ENCODE data around the gene SIAH1. TPM values are rescaled to one million over a fixed set of nuclear protein-coding genes. Genes with fewer than 3 reads are reported as not detected.

Gene SIAH1
- total RNA-seq, 1 donor from 2014 or later: 24.4 TPM

GRCh38 chr16:48369765-48370164 is 15.4 kb downstream of the SIAH1 start:
- peaks cover 99% of the 10 kb centered on the region for H3K79me2 ChIP-seq (ENCODE audit: insufficient read depth, low read length)
- H2AFZ ChIP-seq (ENCODE audit: low read depth, low read length): no peak overlapping the region
- H3K9me3 ChIP-seq (ENCODE audit: insufficient read depth, low read depth, low read length): no peaks in the 10 kb centered on the region
- no peak overlapping the region for H3K4me2 ChIP-seq (ENCODE audit: low read length)
- no peak for FAIRE-seq
- H3K27me3 ChIP-seq (ENCODE audit: insufficient read depth, low read length): no peaks in the 10 kb centered on the region
- no peak overlapping the region for H3K4me3 ChIP-seq (ENCODE audit: insufficient read depth, low read depth, low read length)
- H3K9ac ChIP-seq (ENCODE audit: low read length): no peak overlapping the region
- Mint-ChIP-seq H3K27ac (ENCODE audit: unreplicated experiment) (no peak overlapping the region), H3K27me3 (ENCODE audit: low read depth, unreplicated experiment) (no peaks in the 10 kb centered on the region), H3K4me3 (ENCODE audit: unreplicated experiment) (no peak overlapping the region), H3K4me1 (ENCODE audit: low read depth, unreplicated experiment) (peaks cover 31% of the 10 kb centered on the region), H3K36me3 (ENCODE audit: low read depth, unreplicated experiment) (no peaks in the 10 kb centered on the region), H3K9me3 (ENCODE audit: unreplicated experiment) (no peaks in the 10 kb centered on the region)
- H4K20me1 ChIP-seq (ENCODE audit: insufficient read depth, low read length): peaks cover 97% of the 10 kb centered on the region
- TF ChIP-seq CTCF (IDR thresholded peaks at IDR 0.05; ENCODE audit: insufficient read depth, low read depth, low read length) (no peak), EZH2 (IDR thresholded peaks at IDR 0.05; ENCODE audit: insufficient read depth, low read length) (no peak)
- no peak overlapping the region for H3K27ac ChIP-seq (ENCODE audit: low read depth, low read length)
- H3K4me1 ChIP-seq (ENCODE audit: insufficient read depth, low read length): peaks cover 27% of the 10 kb centered on the region
- no peaks in the 10 kb centered on the region for H3K36me3 ChIP-seq (ENCODE audit: insufficient read depth, low read length)
- DNase-seq (ENCODE audit: low read depth): no peak

- Histone ChIP-seq H3K27me3 (ENCODE audit: insufficient read depth, low read length) (no peaks in the 10 kb centered on the region), H3K27ac (ENCODE audit: low read depth, low read length) (peak overlapping the region; percentile 73), H3K79me2 (ENCODE audit: insufficient read depth, low read length) (peaks cover 98% of the 10 kb centered on the region), H3K36me3 (ENCODE audit: insufficient read depth, low read length) (no peaks in the 10 kb centered on the region), H3K9me3 (ENCODE audit: insufficient read depth, low read depth, low read length) (no peaks in the 10 kb centered on the region), H2AFZ (ENCODE audit: low read depth, low read length) (no peak overlapping the region), H4K20me1 (ENCODE audit: insufficient read depth, low read length) (peaks cover 94% of the 10 kb centered on the region), H3K4me3 (ENCODE audit: insufficient read depth, low read depth, low read length) (no peak overlapping the region), H3K9ac (ENCODE audit: low read length) (no peak overlapping the region), H3K4me1 (ENCODE audit: insufficient read depth, low read length) (peaks cover 22% of the 10 kb centered on the region), H3K4me2 (ENCODE audit: low read length) (peak overlapping the region; percentile 27)
- peaks cover 38% of the 10 kb centered on the region for H3K4me1 Mint-ChIP-seq (ENCODE audit: low read depth, unreplicated experiment)
- peaks cover 4% of the 10 kb centered on the region for H3K9me3 Mint-ChIP-seq (ENCODE audit: unreplicated experiment)
- H3K4me3 Mint-ChIP-seq (ENCODE audit: unreplicated experiment): no peak overlapping the region
- DNase-seq (ENCODE audit: low read depth): no peak
- TF ChIP-seq CTCF (IDR thresholded peaks at IDR 0.05; ENCODE audit: insufficient read depth, low read depth, low read length) (no peak), EZH2 (IDR thresholded peaks at IDR 0.05; ENCODE audit: insufficient read depth, low read length) (no peak)
- peak overlapping the region; percentile 98 for H3K27ac Mint-ChIP-seq (ENCODE audit: unreplicated experiment)
- no peaks in the 10 kb centered on the region for H3K27me3 Mint-ChIP-seq (ENCODE audit: low read depth, unreplicated experiment)
- no peak for FAIRE-seq
- no peaks in the 10 kb centered on the region for H3K36me3 Mint-ChIP-seq (ENCODE audit: low read depth, unreplicated experiment)
Observed at GRCh38 chr16:48367441-48368049, 17.7 kb downstream of the SIAH1 start.
